ENCODE results near the gene PALS1.
A peak's percentile ranks its signal among the peaks of the same experiment; 100 is the strongest.
"Not testable (repeated sequence)": the region's sequence is repeated elsewhere in the genome, so short reads cannot be mapped to it uniquely, and the experiment has no call there.

The PALS1 gene

GRCh38 chr14:67270933-67271332 lies 29.7 kb downstream of the PALS1 start:
- Histone ChIP-seq H3K9me3 (ENCODE audit: control insufficient read depth in 2 of 2, low read length in 2 of 2) (no peaks in the 10 kb centered on the region), H3K4me1 (ENCODE audit: control insufficient read depth in 2 of 2, insufficient read depth in 2 of 2, low read length in 2 of 2) (peaks cover 0 to 5% of the 10 kb centered on the region in 2 donors), H3K4me3 (ENCODE audit: low read length in 2 of 2) (no peak overlapping the region), H3K27me3 (ENCODE audit: control insufficient read depth in 2 of 2, insufficient read depth in 2 of 2, low read length in 2 of 2) (no peaks in the 10 kb centered on the region), H3K36me3 (ENCODE audit: control insufficient read depth in 2 of 2, insufficient read depth in 2 of 2, low read length in 2 of 2) (peaks cover 0 to 7% of the 10 kb centered on the region in 2 donors), H3K27ac (ENCODE audit: low read depth in 2 of 2, low read length in 2 of 2) (peak overlapping the region in 1 of 2 donors; percentile 17), H3K9ac (ENCODE audit: low read depth in 1 of 2, low read length in 2 of 2) (no peak overlapping the region)

GRCh38 chr14:67273281-67273680 lies 32.0 kb downstream of the PALS1 start:
- H3K9me3 ChIP-seq (ENCODE audit: control insufficient read depth in 2 of 2, low read length in 2 of 2); H3K4me1 ChIP-seq (ENCODE audit: control insufficient read depth in 2 of 2, insufficient read depth in 2 of 2, low read length in 2 of 2); H3K9ac ChIP-seq (ENCODE audit: low read depth in 1 of 2, low read length in 2 of 2); H3K27me3 ChIP-seq (ENCODE audit: control insufficient read depth in 2 of 2, insufficient read depth in 2 of 2, low read length in 2 of 2); H3K36me3 ChIP-seq (ENCODE audit: control insufficient read depth in 2 of 2, insufficient read depth in 2 of 2, low read length in 2 of 2); H3K27ac ChIP-seq (ENCODE audit: low read depth in 2 of 2, low read length in 2 of 2); H3K4me3 ChIP-seq (ENCODE audit: low read length in 2 of 2): not testable (repeated sequence)

GRCh38 chr14:67276131-67276530 lies 34.9 kb downstream of the PALS1 start:
- H3K9ac ChIP-seq (ENCODE audit: low read depth in 1 of 2, low read length in 2 of 2), result no peak overlapping the region
- H3K36me3 ChIP-seq (ENCODE audit: control insufficient read depth in 2 of 2, insufficient read depth in 2 of 2, low read length in 2 of 2), result peaks cover 0 to 9% of the 10 kb centered on the region in 2 donors
- H3K9me3 ChIP-seq (ENCODE audit: control insufficient read depth in 2 of 2, low read length in 2 of 2), result no peaks in the 10 kb centered on the region
- peaks cover 0 to 3% of the 10 kb centered on the region in 2 donors for H3K4me1 ChIP-seq (ENCODE audit: control insufficient read depth in 2 of 2, insufficient read depth in 2 of 2, low read length in 2 of 2)
- H3K27ac ChIP-seq (ENCODE audit: low read depth in 2 of 2, low read length in 2 of 2), result no peak overlapping the region
- no peak overlapping the region for H3K4me3 ChIP-seq (ENCODE audit: low read length in 2 of 2)
- H3K27me3 ChIP-seq (ENCODE audit: control insufficient read depth in 2 of 2, insufficient read depth in 2 of 2, low read length in 2 of 2), result no peaks in the 10 kb centered on the region

- Histone ChIP-seq H3K4me1 (ENCODE audit: control insufficient read depth in 2 of 2, insufficient read depth in 2 of 2, low read length in 2 of 2) (peaks cover 0 to 3% of the 10 kb centered on the region in 2 donors), H3K27me3 (ENCODE audit: control insufficient read depth in 2 of 2, insufficient read depth in 2 of 2, low read length in 2 of 2) (no peaks in the 10 kb centered on the region), H3K4me3 (ENCODE audit: low read length in 2 of 2) (no peak overlapping the region), H3K27ac (ENCODE audit: low read depth in 2 of 2, low read length in 2 of 2) (no peak overlapping the region), H3K36me3 (ENCODE audit: control insufficient read depth in 2 of 2, insufficient read depth in 2 of 2, low read length in 2 of 2) (peaks cover 0 to 2% of the 10 kb centered on the region in 2 donors), H3K9me3 (ENCODE audit: control insufficient read depth in 2 of 2, low read length in 2 of 2) (no peaks in the 10 kb centered on the region), H3K9ac (ENCODE audit: low read depth in 1 of 2, low read length in 2 of 2) (no peak overlapping the region)
These were observed 39.3 kb downstream of the PALS1 start for GRCh38 chr14:67280506-67280905.

- H3K9ac ChIP-seq (ENCODE audit: low read depth in 1 of 2, low read length in 2 of 2), result no peak overlapping the region
- no peaks in the 10 kb centered on the region for H3K4me1 ChIP-seq (ENCODE audit: control insufficient read depth in 2 of 2, insufficient read depth in 2 of 2, low read length in 2 of 2)
- no peak overlapping the region for H3K4me3 ChIP-seq (ENCODE audit: low read length in 2 of 2)
- no peaks in the 10 kb centered on the region for H3K27me3 ChIP-seq (ENCODE audit: control insufficient read depth in 2 of 2, insufficient read depth in 2 of 2, low read length in 2 of 2)
- H3K27ac ChIP-seq (ENCODE audit: low read depth in 2 of 2, low read length in 2 of 2), result no peak overlapping the region
- H3K36me3 ChIP-seq (ENCODE audit: control insufficient read depth in 2 of 2, insufficient read depth in 2 of 2, low read length in 2 of 2), result peaks cover 2 to 3% of the 10 kb centered on the region in 2 donors
- H3K9me3 ChIP-seq (ENCODE audit: control insufficient read depth in 2 of 2, low read length in 2 of 2), result no peaks in the 10 kb centered on the region
These were observed 44.7 kb downstream of the PALS1 start for GRCh38 chr14:67285876-67286452.
